ENCODE measurements around the gene PKMYT1.

DNA sequence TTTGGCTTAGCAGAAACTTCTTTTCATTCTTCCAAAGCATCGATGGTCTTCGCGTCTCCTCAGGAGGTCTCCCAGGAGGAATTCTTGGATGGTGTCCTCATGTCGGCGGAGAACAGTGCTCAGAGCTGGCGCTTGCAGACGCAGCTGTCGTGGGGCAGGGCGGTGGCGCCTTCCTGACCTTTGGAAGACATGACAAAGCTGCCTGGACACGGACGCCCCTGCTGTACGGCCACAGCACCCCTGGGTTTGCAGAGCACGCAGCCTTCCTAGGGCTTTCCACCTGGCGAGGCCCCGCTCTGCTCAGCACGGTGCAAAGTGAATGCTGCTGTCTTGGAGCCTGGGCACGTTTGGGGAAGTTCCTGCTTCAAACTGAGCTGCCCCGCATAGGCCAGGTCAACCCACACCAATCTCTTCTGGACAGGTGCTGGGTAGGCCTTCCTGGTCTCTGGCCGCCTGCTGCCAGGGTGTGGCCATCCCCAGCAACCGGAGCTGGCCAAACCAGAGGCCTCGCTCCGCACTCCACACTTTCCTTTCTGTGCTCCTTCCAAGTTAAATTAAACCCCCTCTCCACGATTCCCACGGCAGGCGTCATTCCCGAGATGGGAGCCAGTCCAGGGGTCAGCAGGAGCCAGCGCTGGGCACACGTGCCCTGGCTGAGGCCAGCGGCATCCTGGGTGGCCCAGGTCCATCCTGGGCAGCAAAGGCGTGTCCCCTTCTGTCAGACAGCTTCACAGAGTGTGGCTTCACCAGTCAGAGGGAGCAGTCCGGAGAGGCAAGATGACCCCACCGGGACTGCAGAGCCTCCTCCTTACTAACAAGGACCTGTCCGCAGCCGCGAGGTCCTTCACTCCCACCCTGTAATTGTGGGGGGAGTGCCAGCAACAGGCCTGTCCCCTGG is 31.2 kb downstream of the PKMYT1 start:
- TF ChIP-seq, protein P1, sequence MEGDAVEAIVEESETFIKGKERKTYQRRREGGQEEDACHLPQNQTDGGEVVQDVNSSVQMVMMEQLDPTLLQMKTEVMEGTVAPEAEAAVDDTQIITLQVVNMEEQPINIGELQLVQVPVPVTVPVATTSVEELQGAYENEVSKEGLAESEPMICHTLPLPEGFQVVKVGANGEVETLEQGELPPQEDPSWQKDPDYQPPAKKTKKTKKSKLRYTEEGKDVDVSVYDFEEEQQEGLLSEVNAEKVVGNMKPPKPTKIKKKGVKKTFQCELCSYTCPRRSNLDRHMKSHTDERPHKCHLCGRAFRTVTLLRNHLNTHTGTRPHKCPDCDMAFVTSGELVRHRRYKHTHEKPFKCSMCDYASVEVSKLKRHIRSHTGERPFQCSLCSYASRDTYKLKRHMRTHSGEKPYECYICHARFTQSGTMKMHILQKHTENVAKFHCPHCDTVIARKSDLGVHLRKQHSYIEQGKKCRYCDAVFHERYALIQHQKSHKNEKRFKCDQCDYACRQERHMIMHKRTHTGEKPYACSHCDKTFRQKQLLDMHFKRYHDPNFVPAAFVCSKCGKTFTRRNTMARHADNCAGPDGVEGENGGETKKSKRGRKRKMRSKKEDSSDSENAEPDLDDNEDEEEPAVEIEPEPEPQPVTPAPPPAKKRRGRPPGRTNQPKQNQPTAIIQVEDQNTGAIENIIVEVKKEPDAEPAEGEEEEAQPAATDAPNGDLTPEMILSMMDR (conservative IDR thresholded peaks at IDR 0.05; ENCODE audit: low read depth, low read length), result no peak
- TF ChIP-seq POLR2A (IDR thresholded peaks at IDR 0.05; ENCODE audit: low read depth, low read length), result no peak
